AG04450 (cell line): ENCODE data around the gene DDX11. TPM values are rescaled to one million over a fixed set of nuclear protein-coding genes. Genes with fewer than 3 reads are reported as not detected.
"Not testable (repeated sequence)": the region's sequence is repeated elsewhere in the genome, so short reads cannot be mapped to it uniquely, and the experiment has no call there.

Source experiments
- CTCF ChIA-PET: fragments of 300-600, 350-600 bp; formaldehyde crosslinking; extraction: SDS; loops from one replicate; lab custom pipeline; 2022; ENCODE audit warnings: antibody characterized with exemption, inconsistent platforms; lab: Charles Lee
- POLR2A ChIA-PET: fragments of 350-600 bp; formaldehyde crosslinking; extraction: SDS; loops from one replicate; lab custom pipeline; 2021; ENCODE audit warnings: antibody characterized with exemption, inconsistent platforms; lab: Yijun Ruan, JAX
- DNase-seq: peaks from one replicate; pipeline ENCODE4 v3.0.0-alpha.2; 2011; ENCODE audit warnings: low read depth, low spot score
- H3K27ac ChIP-seq: one replicate; pipeline ENCODE4 v1.5.1; 2012; ENCODE audit warnings: low read depth, low read length, control low read depth
- H3K27me3 ChIP-seq: one replicate; pipeline ENCODE4 v1.6.0; 2012; ENCODE audit warnings: low read length; ENCODE audit not compliant: control insufficient read depth, insufficient read depth
- H3K4me3 ChIP-seq: 2 replicates; pipeline ENCODE4 v1.5.1; 2011; ENCODE audit warnings: mild to moderate bottlenecking, low read depth, low read length, control low read depth
- H3K9me3 ChIP-seq: 2 replicates; pipeline ENCODE4 v1.5.1; 2012; ENCODE audit warnings: low read length; ENCODE audit not compliant: control insufficient read depth, insufficient read depth
- polyA plus RNA-seq: library from polyadenylated mRNA; depleted of rRNA; stranded (reverse); fragments of >200 nt; gene quantifications from 2 replicates; pipeline ENCODE4 v1.2.3, GENCODE V29; 2011
- TF ChIP-seq, protein P1 (sequence below): IDR thresholded peaks from 2 replicates; pipeline ENCODE4 v1.5.1; 2011; ENCODE audit warnings: low read depth, low read length, control low read depth, inconsistent platforms

Gene DDX11
- polyA plus RNA-seq, 1 experiment = 5.8 TPM

DNA sequence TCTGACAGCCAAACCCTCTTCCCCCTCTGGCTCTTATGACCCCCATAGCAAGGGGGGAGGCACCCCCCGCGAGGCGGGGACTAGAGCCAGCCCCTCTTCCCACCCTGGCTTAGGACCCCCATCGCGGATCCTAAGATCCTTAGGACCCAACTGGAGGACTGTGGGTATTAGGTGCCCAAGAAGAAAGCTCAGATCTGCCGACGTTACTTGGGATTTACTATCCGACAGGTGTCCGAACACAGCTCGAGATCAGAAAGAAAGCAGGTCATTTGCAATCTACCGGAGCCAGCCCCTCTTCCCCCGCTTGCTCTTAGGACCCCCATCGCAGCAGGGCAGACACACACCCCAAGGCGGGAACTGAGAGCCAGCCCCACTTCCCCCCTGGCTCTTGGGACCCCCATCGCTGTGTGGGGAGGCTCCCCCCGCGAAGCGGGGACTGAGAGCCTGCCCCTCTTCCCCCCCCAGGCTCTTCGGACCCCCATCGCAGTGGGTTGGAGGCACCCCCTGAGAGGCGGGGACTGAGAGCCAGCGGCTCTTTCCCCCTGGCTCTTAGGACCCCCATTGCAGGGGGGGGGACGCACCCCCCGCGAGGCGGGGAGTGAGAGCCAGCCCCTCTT lies 46.8 kb downstream of the DDX11 start:
- POLR2A ChIA-PET = no interaction called here
- Histone ChIP-seq H3K27ac (no peak overlapping the region), H3K4me3 (no peak overlapping the region), H3K9me3 (peaks cover 25% of the 10 kb centered on the region; the same call in 1 of the 2 replicates), H3K27me3 (peaks cover 37% of the 10 kb centered on the region)
- no peak for DNase-seq
- TF ChIP-seq, protein P1, sequence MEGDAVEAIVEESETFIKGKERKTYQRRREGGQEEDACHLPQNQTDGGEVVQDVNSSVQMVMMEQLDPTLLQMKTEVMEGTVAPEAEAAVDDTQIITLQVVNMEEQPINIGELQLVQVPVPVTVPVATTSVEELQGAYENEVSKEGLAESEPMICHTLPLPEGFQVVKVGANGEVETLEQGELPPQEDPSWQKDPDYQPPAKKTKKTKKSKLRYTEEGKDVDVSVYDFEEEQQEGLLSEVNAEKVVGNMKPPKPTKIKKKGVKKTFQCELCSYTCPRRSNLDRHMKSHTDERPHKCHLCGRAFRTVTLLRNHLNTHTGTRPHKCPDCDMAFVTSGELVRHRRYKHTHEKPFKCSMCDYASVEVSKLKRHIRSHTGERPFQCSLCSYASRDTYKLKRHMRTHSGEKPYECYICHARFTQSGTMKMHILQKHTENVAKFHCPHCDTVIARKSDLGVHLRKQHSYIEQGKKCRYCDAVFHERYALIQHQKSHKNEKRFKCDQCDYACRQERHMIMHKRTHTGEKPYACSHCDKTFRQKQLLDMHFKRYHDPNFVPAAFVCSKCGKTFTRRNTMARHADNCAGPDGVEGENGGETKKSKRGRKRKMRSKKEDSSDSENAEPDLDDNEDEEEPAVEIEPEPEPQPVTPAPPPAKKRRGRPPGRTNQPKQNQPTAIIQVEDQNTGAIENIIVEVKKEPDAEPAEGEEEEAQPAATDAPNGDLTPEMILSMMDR = no peak
- CTCF ChIA-PET = no interaction called here

DNA sequence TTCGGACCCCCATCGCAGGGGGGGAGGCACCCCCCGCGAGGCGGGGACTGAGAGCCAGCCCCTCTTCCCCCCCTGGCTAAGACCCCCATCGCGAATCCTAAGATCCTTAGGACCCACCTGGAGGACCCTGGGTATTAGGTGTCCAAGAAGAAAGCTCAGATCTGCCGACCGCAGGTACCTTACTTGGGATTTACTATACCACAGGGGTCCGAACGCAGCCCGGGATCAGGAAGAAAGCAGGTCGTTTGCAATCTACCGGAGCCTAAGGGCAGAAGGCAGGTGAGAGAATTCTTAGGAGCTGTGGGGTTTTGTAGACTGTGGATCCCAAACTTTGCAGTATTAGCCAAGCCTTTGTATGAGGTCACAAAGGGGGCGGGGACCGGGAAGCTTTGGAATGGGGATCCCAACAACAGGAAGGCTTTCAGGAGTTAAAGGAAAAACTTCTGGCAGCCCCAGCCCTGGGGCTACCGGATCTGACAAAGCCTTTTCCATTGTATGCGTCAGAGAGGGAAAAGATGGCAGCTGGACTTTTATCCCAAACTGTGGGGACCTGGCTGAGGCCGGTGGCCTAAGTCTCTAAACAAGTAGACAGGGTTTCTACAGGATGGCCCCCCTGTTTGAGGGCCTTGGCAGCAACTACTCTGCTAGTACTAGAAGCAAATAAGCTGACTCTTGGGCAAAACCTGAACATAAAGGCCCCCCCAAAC lies 47.5 kb downstream of the DDX11 start:
- Histone ChIP-seq H3K27me3 (peaks cover 37% of the 10 kb centered on the region), H3K9me3 (peaks cover 25% of the 10 kb centered on the region; the same call in 1 of the 2 replicates)
- H3K4me3 ChIP-seq, POLR2A ChIA-PET, CTCF ChIA-PET, H3K27ac ChIP-seq, DNase-seq: not testable (repeated sequence)

GRCh38 chr12:31122481-31122880 lies 48.8 kb downstream of the DDX11 start:
- ChIA-PET POLR2A (interaction anchor here (0.7 kb wide), 1 partner anchor 174 kb away, joined by 6 read pairs; no protein-coding TSS in a partner anchor), CTCF (no interaction called here)
- no peak for DNase-seq

GRCh38 chr12:31124158-31124557 lies 50.5 kb downstream of the DDX11 start:
- CTCF ChIA-PET, POLR2A ChIA-PET: not testable (repeated sequence)
- H3K27me3 ChIP-seq = peaks cover 17% of the 10 kb centered on the region

More at GRCh38 chr12:31122481-31122880, 48.8 kb downstream of the DDX11 start:
- Histone ChIP-seq H3K4me3 (no peak overlapping the region), H3K27ac (no peak overlapping the region), H3K27me3 (peaks cover 32% of the 10 kb centered on the region), H3K9me3 (peaks cover 25% of the 10 kb centered on the region; the same call in 1 of the 2 replicates)
- TF ChIP-seq, protein P1 = no peak

GRCh38 chr12:31125171-31125570 lies 51.5 kb downstream of the DDX11 start:
- not testable (repeated sequence) for H3K4me3 ChIP-seq

More at GRCh38 chr12:31124158-31124557, 50.5 kb downstream of the DDX11 start:
- H3K4me3 ChIP-seq, DNase-seq, H3K27ac ChIP-seq: not testable (repeated sequence)
- peaks cover 18% of the 10 kb centered on the region; the same call in 1 of the 2 replicates for H3K9me3 ChIP-seq

GRCh38 chr12:31127209-31127848 lies 53.7 kb downstream of the DDX11 start:
- H3K27ac ChIP-seq, DNase-seq, CTCF ChIA-PET, H3K9me3 ChIP-seq, POLR2A ChIA-PET, H3K27me3 ChIP-seq, H3K4me3 ChIP-seq: not testable (repeated sequence)

More at GRCh38 chr12:31125171-31125570, 51.5 kb downstream of the DDX11 start:
- H3K9me3 ChIP-seq, CTCF ChIA-PET, DNase-seq, H3K27me3 ChIP-seq, H3K27ac ChIP-seq, POLR2A ChIA-PET: not testable (repeated sequence)

DNA sequence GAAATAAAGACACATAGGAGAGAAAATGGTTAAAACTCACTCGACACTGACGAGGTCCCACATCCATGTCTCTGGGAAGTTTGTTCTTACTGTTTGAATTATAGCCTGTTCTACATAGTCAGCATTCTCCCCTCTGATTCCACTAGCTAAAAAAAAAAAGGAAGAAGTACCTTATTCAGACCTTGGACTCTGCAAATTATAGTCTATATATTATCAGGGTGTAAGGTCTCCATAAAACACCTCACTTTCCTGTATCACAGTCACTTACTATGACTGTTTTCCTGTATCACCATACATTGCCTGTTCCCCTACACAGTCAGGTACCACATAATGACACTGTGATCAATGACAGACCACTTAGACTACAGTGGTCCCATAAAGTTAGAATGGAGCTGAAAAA lies 62.9 kb downstream of the DDX11 start:
- H3K4me3 ChIP-seq, CTCF ChIA-PET, H3K27me3 ChIP-seq, DNase-seq, POLR2A ChIA-PET, H3K27ac ChIP-seq, H3K9me3 ChIP-seq: not testable (repeated sequence)

DNA sequence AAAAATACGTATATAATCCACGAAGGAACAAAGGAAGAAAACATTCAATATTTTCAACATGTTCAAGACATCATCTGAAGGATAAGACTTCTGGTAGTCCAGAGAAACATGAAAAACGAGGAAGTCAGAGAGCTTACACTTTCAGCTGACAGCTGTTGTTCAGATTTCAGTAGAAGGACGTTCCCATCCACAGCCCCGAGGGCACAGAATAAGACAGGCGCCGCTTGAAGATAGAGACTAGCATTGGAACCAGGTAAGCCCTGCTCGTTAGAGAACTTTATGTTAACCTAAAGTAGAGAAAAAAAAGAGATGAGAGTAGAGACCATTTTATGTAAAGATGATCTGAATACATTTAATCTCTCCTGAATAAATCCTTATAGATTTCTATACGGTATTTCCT lies 71.1 kb downstream of the DDX11 start:
- H3K4me3 ChIP-seq, H3K9me3 ChIP-seq, DNase-seq, POLR2A ChIA-PET, CTCF ChIA-PET, H3K27me3 ChIP-seq, H3K27ac ChIP-seq: not testable (repeated sequence)

- H3K27ac ChIP-seq, H3K4me3 ChIP-seq, H3K9me3 ChIP-seq, POLR2A ChIA-PET, DNase-seq, H3K27me3 ChIP-seq, CTCF ChIA-PET: not testable (repeated sequence)
Measured at GRCh38 chr12:31145296-31145695, 71.6 kb downstream of the DDX11 start.

DNA sequence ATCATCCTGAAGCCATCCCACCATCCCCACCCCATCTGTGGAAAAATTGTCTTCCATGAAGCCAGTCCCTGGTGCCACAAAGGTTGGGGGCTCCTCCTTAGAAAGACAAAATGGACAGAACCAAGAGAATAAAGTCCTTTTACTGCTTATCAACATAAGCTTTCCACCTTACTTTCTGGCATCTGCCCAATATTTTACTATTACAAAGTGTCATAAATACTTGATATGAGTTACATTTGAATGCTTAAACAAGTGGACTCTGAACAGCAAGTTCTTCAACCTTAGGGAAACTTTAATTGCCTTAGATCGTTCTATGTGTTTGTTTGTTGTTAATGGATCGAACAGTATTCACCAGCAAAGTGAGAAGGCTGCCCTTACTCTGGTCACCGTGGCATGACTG lies 73.8 kb downstream of the DDX11 start:
- H3K9me3 ChIP-seq, DNase-seq, CTCF ChIA-PET, H3K27me3 ChIP-seq, H3K4me3 ChIP-seq, H3K27ac ChIP-seq, POLR2A ChIA-PET: not testable (repeated sequence)
